ENCODE results near the gene CP. TPM values are rescaled to one million over a fixed set of nuclear protein-coding genes. Genes with fewer than 3 reads are reported as not detected.
"Not testable (repeated sequence)": the region's sequence is repeated elsewhere in the genome, so short reads cannot be mapped to it uniquely, and the experiment has no call there.

Gene CP
- total and polyA plus RNA-seq, 4 donors, result 565 to 1,748 (median 1,277) TPM

GRCh38 chr3:149197669-149198068 lies 24.0 kb downstream of the CP start:
- Histone ChIP-seq H3K36me3 (ENCODE audit: control insufficient read depth in 4 of 4, insufficient read depth in 3 of 4, low read depth in 1 of 4, low read length in 3 of 4) (peaks cover 1 to 57% (median 52%) of the 10 kb centered on the region in 4 donors), H3K4me3 (ENCODE audit: low read depth in 1 of 3, low read length in 3 of 3) (no peak overlapping the region), H3K9ac (ENCODE audit: low read depth in 1 of 2, low read length in 2 of 2) (no peak overlapping the region), H3K9me3 (ENCODE audit: control insufficient read depth in 4 of 4, low read length in 3 of 4) (no peaks in the 10 kb centered on the region), H3K27ac (ENCODE audit: low read depth in 1 of 2, low read length in 2 of 2) (peak overlapping the region in 1 of 2 donors; percentile 13), H3K27me3 (ENCODE audit: control insufficient read depth in 4 of 4, insufficient read depth in 4 of 4, low read length in 3 of 4) (no peaks in the 10 kb centered on the region), H3K4me1 (ENCODE audit: control insufficient read depth in 4 of 4, insufficient read depth in 4 of 4, low read length in 3 of 4) (peaks cover 0 to 1% (median 0%) of the 10 kb centered on the region in 4 donors)
- 76% methylated on average over 5 of the region's 5 CpGs for WGBS
- TF ChIP-seq HNF4A (conservative IDR thresholded peaks at IDR 0.05) (no peak), RXRA (IDR thresholded peaks at IDR 0.05) (no peak), SP1 (IDR thresholded peaks at IDR 0.05) (no peak), EGR1 (IDR thresholded peaks at IDR 0.05; ENCODE audit: low read depth in 2 of 2) (no peak), RAD21 (IDR thresholded peaks at IDR 0.05) (no peak)
- TF ChIP-seq, protein P1, sequence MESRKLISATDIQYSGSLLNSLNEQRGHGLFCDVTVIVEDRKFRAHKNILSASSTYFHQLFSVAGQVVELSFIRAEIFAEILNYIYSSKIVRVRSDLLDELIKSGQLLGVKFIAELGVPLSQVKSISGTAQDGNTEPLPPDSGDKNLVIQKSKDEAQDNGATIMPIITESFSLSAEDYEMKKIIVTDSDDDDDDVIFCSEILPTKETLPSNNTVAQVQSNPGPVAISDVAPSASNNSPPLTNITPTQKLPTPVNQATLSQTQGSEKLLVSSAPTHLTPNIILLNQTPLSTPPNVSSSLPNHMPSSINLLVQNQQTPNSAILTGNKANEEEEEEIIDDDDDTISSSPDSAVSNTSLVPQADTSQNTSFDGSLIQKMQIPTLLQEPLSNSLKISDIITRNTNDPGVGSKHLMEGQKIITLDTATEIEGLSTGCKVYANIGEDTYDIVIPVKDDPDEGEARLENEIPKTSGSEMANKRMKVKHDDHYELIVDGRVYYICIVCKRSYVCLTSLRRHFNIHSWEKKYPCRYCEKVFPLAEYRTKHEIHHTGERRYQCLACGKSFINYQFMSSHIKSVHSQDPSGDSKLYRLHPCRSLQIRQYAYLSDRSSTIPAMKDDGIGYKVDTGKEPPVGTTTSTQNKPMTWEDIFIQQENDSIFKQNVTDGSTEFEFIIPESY (IDR thresholded peaks at IDR 0.05), result no peak
- TF ChIP-seq, protein P2, sequence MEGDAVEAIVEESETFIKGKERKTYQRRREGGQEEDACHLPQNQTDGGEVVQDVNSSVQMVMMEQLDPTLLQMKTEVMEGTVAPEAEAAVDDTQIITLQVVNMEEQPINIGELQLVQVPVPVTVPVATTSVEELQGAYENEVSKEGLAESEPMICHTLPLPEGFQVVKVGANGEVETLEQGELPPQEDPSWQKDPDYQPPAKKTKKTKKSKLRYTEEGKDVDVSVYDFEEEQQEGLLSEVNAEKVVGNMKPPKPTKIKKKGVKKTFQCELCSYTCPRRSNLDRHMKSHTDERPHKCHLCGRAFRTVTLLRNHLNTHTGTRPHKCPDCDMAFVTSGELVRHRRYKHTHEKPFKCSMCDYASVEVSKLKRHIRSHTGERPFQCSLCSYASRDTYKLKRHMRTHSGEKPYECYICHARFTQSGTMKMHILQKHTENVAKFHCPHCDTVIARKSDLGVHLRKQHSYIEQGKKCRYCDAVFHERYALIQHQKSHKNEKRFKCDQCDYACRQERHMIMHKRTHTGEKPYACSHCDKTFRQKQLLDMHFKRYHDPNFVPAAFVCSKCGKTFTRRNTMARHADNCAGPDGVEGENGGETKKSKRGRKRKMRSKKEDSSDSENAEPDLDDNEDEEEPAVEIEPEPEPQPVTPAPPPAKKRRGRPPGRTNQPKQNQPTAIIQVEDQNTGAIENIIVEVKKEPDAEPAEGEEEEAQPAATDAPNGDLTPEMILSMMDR (IDR thresholded peaks at IDR 0.05; ENCODE audit: low read depth, low read length, missing input control), result no peak
- DNase-seq (ENCODE audit: low spot score), result no peak

- H3K27me3 ChIP-seq (ENCODE audit: control insufficient read depth in 4 of 4, insufficient read depth in 4 of 4, low read length in 3 of 4); H3K27ac ChIP-seq (ENCODE audit: low read depth in 1 of 2, low read length in 2 of 2); H3K4me3 ChIP-seq (ENCODE audit: low read depth in 1 of 3, low read length in 3 of 3); DNase-seq (ENCODE audit: low spot score); H3K9ac ChIP-seq (ENCODE audit: low read depth in 1 of 2, low read length in 2 of 2); H3K9me3 ChIP-seq (ENCODE audit: control insufficient read depth in 4 of 4, low read length in 3 of 4); H3K4me1 ChIP-seq (ENCODE audit: control insufficient read depth in 4 of 4, insufficient read depth in 4 of 4, low read length in 3 of 4): not testable (repeated sequence)
- 89% methylated on average over 12 of the region's 12 CpGs for WGBS
- peaks cover 1 to 58% (median 52%) of the 10 kb centered on the region in 4 donors for H3K36me3 ChIP-seq (ENCODE audit: control insufficient read depth in 4 of 4, insufficient read depth in 3 of 4, low read depth in 1 of 4, low read length in 3 of 4)
Measured at GRCh38 chr3:149196805-149197592, 24.6 kb downstream of the CP start.

- no peaks in the 10 kb centered on the region for H3K27me3 ChIP-seq (ENCODE audit: control insufficient read depth in 4 of 4, insufficient read depth in 4 of 4, low read length in 3 of 4)
- H3K9ac ChIP-seq (ENCODE audit: low read depth in 1 of 2, low read length in 2 of 2), result no peak overlapping the region
- H3K36me3 ChIP-seq (ENCODE audit: control insufficient read depth in 4 of 4, insufficient read depth in 3 of 4, low read depth in 1 of 4, low read length in 3 of 4), result peaks cover 1 to 50% (median 48%) of the 10 kb centered on the region in 4 donors
- no peaks in the 10 kb centered on the region for H3K9me3 ChIP-seq (ENCODE audit: control insufficient read depth in 4 of 4, low read length in 3 of 4)
- no peak for DNase-seq (ENCODE audit: low spot score)
- peaks cover 0 to 1% (median 0%) of the 10 kb centered on the region in 4 donors for H3K4me1 ChIP-seq (ENCODE audit: control insufficient read depth in 4 of 4, insufficient read depth in 4 of 4, low read length in 3 of 4)
- WGBS, result 77% methylated on average over 1 of the region's 1 CpG
- H3K27ac ChIP-seq (ENCODE audit: low read depth in 1 of 2, low read length in 2 of 2), result no peak overlapping the region
- H3K4me3 ChIP-seq (ENCODE audit: low read depth in 1 of 3, low read length in 3 of 3), result no peak overlapping the region
- TF ChIP-seq SP1 (IDR thresholded peaks at IDR 0.05), result no peak
- TF ChIP-seq, protein P3, sequence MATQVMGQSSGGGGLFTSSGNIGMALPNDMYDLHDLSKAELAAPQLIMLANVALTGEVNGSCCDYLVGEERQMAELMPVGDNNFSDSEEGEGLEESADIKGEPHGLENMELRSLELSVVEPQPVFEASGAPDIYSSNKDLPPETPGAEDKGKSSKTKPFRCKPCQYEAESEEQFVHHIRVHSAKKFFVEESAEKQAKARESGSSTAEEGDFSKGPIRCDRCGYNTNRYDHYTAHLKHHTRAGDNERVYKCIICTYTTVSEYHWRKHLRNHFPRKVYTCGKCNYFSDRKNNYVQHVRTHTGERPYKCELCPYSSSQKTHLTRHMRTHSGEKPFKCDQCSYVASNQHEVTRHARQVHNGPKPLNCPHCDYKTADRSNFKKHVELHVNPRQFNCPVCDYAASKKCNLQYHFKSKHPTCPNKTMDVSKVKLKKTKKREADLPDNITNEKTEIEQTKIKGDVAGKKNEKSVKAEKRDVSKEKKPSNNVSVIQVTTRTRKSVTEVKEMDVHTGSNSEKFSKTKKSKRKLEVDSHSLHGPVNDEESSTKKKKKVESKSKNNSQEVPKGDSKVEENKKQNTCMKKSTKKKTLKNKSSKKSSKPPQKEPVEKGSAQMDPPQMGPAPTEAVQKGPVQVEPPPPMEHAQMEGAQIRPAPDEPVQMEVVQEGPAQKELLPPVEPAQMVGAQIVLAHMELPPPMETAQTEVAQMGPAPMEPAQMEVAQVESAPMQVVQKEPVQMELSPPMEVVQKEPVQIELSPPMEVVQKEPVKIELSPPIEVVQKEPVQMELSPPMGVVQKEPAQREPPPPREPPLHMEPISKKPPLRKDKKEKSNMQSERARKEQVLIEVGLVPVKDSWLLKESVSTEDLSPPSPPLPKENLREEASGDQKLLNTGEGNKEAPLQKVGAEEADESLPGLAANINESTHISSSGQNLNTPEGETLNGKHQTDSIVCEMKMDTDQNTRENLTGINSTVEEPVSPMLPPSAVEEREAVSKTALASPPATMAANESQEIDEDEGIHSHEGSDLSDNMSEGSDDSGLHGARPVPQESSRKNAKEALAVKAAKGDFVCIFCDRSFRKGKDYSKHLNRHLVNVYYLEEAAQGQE (IDR thresholded peaks at IDR 0.05), result no peak
- no peak for TF ChIP-seq JUND (IDR thresholded peaks at IDR 0.05)
- no peak for TF ChIP-seq ATF3 (IDR thresholded peaks at IDR 0.05)
- TF ChIP-seq, protein P2 (IDR thresholded peaks at IDR 0.05; ENCODE audit: low read depth, low read length, missing input control), result no peak
- no peak for TF ChIP-seq GABPA (IDR thresholded peaks at IDR 0.05 in 1 of 2, conservative IDR thresholded peaks at IDR 0.05 in 1 of 2)
- no peak for TF ChIP-seq NR2F2 (IDR thresholded peaks at IDR 0.05)
- no peak for TF ChIP-seq FOXA1 (IDR thresholded peaks at IDR 0.05)
- TF ChIP-seq YY1 (IDR thresholded peaks at IDR 0.05), result no peak
- TF ChIP-seq RAD21 (IDR thresholded peaks at IDR 0.05), result no peak
- no peak for TF ChIP-seq EGR1 (IDR thresholded peaks at IDR 0.05; ENCODE audit: low read depth in 2 of 2)
Measured at GRCh38 chr3:149195221-149195620, 26.4 kb downstream of the CP start.

All from liver (tissue), 9 donors.